ENCODE measurements around the gene ANTXR1. TPM values are rescaled to one million over a fixed set of nuclear protein-coding genes. Genes with fewer than 3 reads are reported as not detected.

The ANTXR1 gene
- total and polyA plus RNA-seq, 2 donors (not counting 3 experiments of a cell fraction or from before 2014, with no cell fraction given): 4.2 to 17.3 TPM

GRCh38 chr2:69067866-69068265 is 54.9 kb downstream of the ANTXR1 start:
- TF ChIP-seq, protein P1, sequence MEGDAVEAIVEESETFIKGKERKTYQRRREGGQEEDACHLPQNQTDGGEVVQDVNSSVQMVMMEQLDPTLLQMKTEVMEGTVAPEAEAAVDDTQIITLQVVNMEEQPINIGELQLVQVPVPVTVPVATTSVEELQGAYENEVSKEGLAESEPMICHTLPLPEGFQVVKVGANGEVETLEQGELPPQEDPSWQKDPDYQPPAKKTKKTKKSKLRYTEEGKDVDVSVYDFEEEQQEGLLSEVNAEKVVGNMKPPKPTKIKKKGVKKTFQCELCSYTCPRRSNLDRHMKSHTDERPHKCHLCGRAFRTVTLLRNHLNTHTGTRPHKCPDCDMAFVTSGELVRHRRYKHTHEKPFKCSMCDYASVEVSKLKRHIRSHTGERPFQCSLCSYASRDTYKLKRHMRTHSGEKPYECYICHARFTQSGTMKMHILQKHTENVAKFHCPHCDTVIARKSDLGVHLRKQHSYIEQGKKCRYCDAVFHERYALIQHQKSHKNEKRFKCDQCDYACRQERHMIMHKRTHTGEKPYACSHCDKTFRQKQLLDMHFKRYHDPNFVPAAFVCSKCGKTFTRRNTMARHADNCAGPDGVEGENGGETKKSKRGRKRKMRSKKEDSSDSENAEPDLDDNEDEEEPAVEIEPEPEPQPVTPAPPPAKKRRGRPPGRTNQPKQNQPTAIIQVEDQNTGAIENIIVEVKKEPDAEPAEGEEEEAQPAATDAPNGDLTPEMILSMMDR (IDR thresholded peaks at IDR 0.05; ENCODE audit: extremely low read depth in 1 of 2, insufficient read depth in 1 of 2, low read depth in 1 of 2, low read length in 2 of 2): no peak
- TF ChIP-seq MYC (IDR thresholded peaks at IDR 0.05; ENCODE audit: low read depth, low read length): no peak
- no peak for TF ChIP-seq EZH2 (IDR thresholded peaks at IDR 0.05; ENCODE audit: borderline replicate concordance, low read depth, low read length, severe bottlenecking)
- H3K4me2 ChIP-seq (ENCODE audit: insufficient read depth, low read length): no peak overlapping the region
- H3K27me3 ChIP-seq (ENCODE audit: control insufficient read depth in 2 of 2, insufficient read depth in 2 of 2, low read length in 2 of 2): no peaks in the 10 kb centered on the region
- no peaks in the 10 kb centered on the region for H3K79me2 ChIP-seq (ENCODE audit: control insufficient read depth, insufficient read depth, low read length)
- CTCF ChIA-PET: no interaction called here
- H2AFZ ChIP-seq (ENCODE audit: low read depth, low read length): no peak overlapping the region
- POLR2A ChIA-PET: no interaction called here
- FAIRE-seq: no peak
- no TSS peak for BruUV-seq (replicated peaks)
- peaks cover 3% of the 10 kb centered on the region for H3K4me1 ChIP-seq (ENCODE audit: control insufficient read depth, extremely low read depth, insufficient read depth, low read length)
- H3K9me3 ChIP-seq (replicated peaks; ENCODE audit: control insufficient read depth, insufficient read depth, low read length): no peaks in the 10 kb centered on the region
- intact Hi-C loops (cut with micrococcal nuclease): no loop called here
- DNase-seq (ENCODE audit: low read depth, low spot score): no peak
- H3K36me3 ChIP-seq (ENCODE audit: control insufficient read depth in 2 of 2, extremely low read depth in 1 of 2, insufficient read depth in 2 of 2, low read length in 2 of 2): no peaks in the 10 kb centered on the region
- H3K4me3 ChIP-seq (replicated peaks in 1 of 3; ENCODE audit: insufficient read depth in 1 of 3, low read depth in 1 of 3, low read length in 3 of 3): no peak overlapping the region
- H3K9me1 ChIP-seq (replicated peaks; ENCODE audit: control insufficient read depth, extremely low read depth, insufficient read depth, low read length): no peaks in the 10 kb centered on the region
- no peak overlapping the region for H3K27ac ChIP-seq (ENCODE audit: insufficient read depth, low read depth, low read length)
- H4K20me1 ChIP-seq (replicated peaks; ENCODE audit: control insufficient read depth, extremely low read depth, insufficient read depth, low read length): no peaks in the 10 kb centered on the region
- H3K9ac ChIP-seq (replicated peaks; ENCODE audit: extremely low read depth, insufficient read depth, low read length): no peak overlapping the region
- dilution Hi-C loops (cut with MboI; ENCODE audit: extremely low pct_ligation_motif_present, low sequenced_read_pairs): no loop called here

DNA sequence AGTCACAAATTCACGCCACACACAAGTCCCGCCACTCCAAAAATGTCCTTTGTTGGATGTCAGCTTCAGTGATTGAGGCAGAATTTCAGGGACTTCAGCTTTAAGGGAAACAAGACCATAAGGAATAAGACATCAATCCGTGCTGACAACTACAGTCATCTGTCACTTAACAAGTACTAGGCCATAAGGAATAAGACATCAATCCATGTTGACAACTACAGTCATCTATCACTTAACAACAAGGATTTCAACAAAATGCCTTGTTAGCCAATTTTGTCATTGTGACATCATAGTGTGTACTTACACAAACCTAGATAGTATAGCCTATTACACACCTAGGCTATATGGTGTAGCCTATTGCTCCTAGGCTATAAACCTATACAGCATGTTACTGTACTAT is 58.0 kb downstream of the ANTXR1 start:
- POLR2A ChIA-PET: interaction anchor here (0.6 kb wide), 1 partner anchor 164 kb away, joined by 5 read pairs; no protein-coding TSS in a partner anchor

More for the DNA sequence above, 58.0 kb downstream of the ANTXR1 start:
- dilution Hi-C loops (cut with MboI; ENCODE audit: extremely low pct_ligation_motif_present, low sequenced_read_pairs) (no loop called here), intact Hi-C loops (cut with micrococcal nuclease) (no loop called here)
- Histone ChIP-seq H3K79me2 (ENCODE audit: control insufficient read depth, insufficient read depth, low read length) (no peaks in the 10 kb centered on the region), H3K4me2 (ENCODE audit: insufficient read depth, low read length) (no peak overlapping the region), H3K27me3 (ENCODE audit: control insufficient read depth in 2 of 2, insufficient read depth in 2 of 2, low read length in 2 of 2) (no peaks in the 10 kb centered on the region), H3K4me3 (replicated peaks in 1 of 3; ENCODE audit: insufficient read depth in 1 of 3, low read depth in 1 of 3, low read length in 3 of 3) (no peak overlapping the region), H3K4me1 (ENCODE audit: control insufficient read depth, extremely low read depth, insufficient read depth, low read length) (no peaks in the 10 kb centered on the region), H3K9me3 (replicated peaks; ENCODE audit: control insufficient read depth, insufficient read depth, low read length) (no peaks in the 10 kb centered on the region), H3K9ac (replicated peaks; ENCODE audit: extremely low read depth, insufficient read depth, low read length) (no peak overlapping the region), H4K20me1 (replicated peaks; ENCODE audit: control insufficient read depth, extremely low read depth, insufficient read depth, low read length) (no peaks in the 10 kb centered on the region), H2AFZ (ENCODE audit: low read depth, low read length) (no peak overlapping the region), H3K27ac (ENCODE audit: insufficient read depth, low read depth, low read length) (no peak overlapping the region), H3K36me3 (ENCODE audit: control insufficient read depth in 2 of 2, extremely low read depth in 1 of 2, insufficient read depth in 2 of 2, low read length in 2 of 2) (no peaks in the 10 kb centered on the region), H3K9me1 (replicated peaks; ENCODE audit: control insufficient read depth, extremely low read depth, insufficient read depth, low read length) (no peaks in the 10 kb centered on the region)
- TF ChIP-seq POLR2A (IDR thresholded peaks at IDR 0.05; ENCODE audit: low read depth, low read length) (no peak), MYC (IDR thresholded peaks at IDR 0.05; ENCODE audit: low read depth, low read length) (no peak), EZH2 (IDR thresholded peaks at IDR 0.05; ENCODE audit: borderline replicate concordance, low read depth, low read length, severe bottlenecking) (no peak), JUN (IDR thresholded peaks at IDR 0.05; ENCODE audit: borderline replicate concordance, insufficient read depth, insufficient read length, low read depth) (no peak), POLR2AphosphoS5 (IDR thresholded peaks at IDR 0.05; ENCODE audit: insufficient read depth, low read depth, low read length) (no peak), GATA2 (IDR thresholded peaks at IDR 0.05; ENCODE audit: insufficient read depth, insufficient read length, low read depth, low read length) (no peak), FOS (IDR thresholded peaks at IDR 0.05; ENCODE audit: borderline replicate concordance, insufficient read depth, low read length) (no peak), MAX (IDR thresholded peaks at IDR 0.05; ENCODE audit: insufficient read depth, insufficient read length) (no peak)
- TF ChIP-seq, protein P1 (IDR thresholded peaks at IDR 0.05; ENCODE audit: extremely low read depth in 1 of 2, insufficient read depth in 1 of 2, low read depth in 1 of 2, low read length in 2 of 2): no peak
- DNase-seq (ENCODE audit: low read depth, low spot score) (no peak), FAIRE-seq (no peak)
- CTCF ChIA-PET: no interaction called here
- no TSS peak for BruUV-seq (replicated peaks)
